GM12864 (cell line): ENCODE data around the gene SLC16A2.

Experiments used
- DNase-seq: peaks from one replicate; pipeline ENCODE4 v3.0.0-alpha.2; 2011; ENCODE audit warnings: low read depth
- H3K4me3 ChIP-seq: 2 replicates; pipeline ENCODE4 v1.5.1; 2011; ENCODE audit warnings: mild to moderate bottlenecking, low read depth, low read length, control low read depth
- CTCF ChIP-seq: IDR thresholded peaks from 2 replicates; pipeline ENCODE4 v1.5.1; 2011; ENCODE audit warnings: low read depth, mild to moderate bottlenecking, moderate library complexity, low read length, control low read depth, inconsistent platforms; ENCODE audit errors: missing control alignments

The SLC16A2 gene

GRCh38 chrX:74578137-74578536 lies 156.8 kb downstream of the SLC16A2 start:
- H3K4me3 ChIP-seq, result no peak overlapping the region
- DNase-seq, result no peak
- no peak for TF ChIP-seq CTCF

- no peak for DNase-seq
- H3K4me3 ChIP-seq, result no peak overlapping the region
- TF ChIP-seq CTCF, result no peak
Observed at GRCh38 chrX:74579597-74580198, 158.4 kb downstream of the SLC16A2 start.
